AG09309 (cell line): Measurements from ENCODE around the gene PSORS1C1.
"Not testable (repeated sequence)": the region's sequence is repeated elsewhere in the genome, so short reads cannot be mapped to it uniquely, and the experiment has no call there.

Experiments used
- DNase-seq: peaks from one replicate; pipeline ENCODE4 v3.0.0-alpha.2; 2010; ENCODE audit warnings: low read depth
- H3K4me3 ChIP-seq: 2 replicates; pipeline ENCODE4 v1.5.1; 2011; ENCODE audit warnings: mild to moderate bottlenecking, low read depth, low read length, moderate library complexity; ENCODE audit not compliant: control insufficient read depth
- TF ChIP-seq, protein P1 (sequence below): IDR thresholded peaks from 2 replicates; pipeline ENCODE4 v1.5.1; 2011; ENCODE audit warnings: mild to moderate bottlenecking, low read depth, low read length, inconsistent platforms; ENCODE audit not compliant: insufficient read depth, control insufficient read depth; ENCODE audit errors: missing control alignments

PSORS1C1 gene

DNA sequence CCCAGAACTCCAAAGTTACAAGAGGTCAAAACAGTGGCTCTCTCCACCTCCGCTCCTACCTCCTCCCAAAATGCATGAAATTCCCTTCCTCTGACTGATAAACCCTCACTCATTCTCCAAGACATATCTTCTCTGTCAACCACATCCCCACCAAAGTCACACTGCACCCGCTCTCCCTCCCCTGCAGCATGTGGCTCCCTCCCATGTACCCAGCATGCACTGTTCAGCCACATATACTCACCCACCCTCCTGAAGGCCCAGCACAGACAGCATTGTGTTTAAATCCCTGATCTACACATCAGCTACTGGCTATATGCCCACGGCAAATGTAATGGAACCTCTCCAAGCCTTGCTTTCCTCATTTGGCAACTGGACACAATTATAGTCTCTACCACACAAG is 61.4 kb downstream of the PSORS1C1 start:
- no peak overlapping the region for H3K4me3 ChIP-seq
- TF ChIP-seq, protein P1, sequence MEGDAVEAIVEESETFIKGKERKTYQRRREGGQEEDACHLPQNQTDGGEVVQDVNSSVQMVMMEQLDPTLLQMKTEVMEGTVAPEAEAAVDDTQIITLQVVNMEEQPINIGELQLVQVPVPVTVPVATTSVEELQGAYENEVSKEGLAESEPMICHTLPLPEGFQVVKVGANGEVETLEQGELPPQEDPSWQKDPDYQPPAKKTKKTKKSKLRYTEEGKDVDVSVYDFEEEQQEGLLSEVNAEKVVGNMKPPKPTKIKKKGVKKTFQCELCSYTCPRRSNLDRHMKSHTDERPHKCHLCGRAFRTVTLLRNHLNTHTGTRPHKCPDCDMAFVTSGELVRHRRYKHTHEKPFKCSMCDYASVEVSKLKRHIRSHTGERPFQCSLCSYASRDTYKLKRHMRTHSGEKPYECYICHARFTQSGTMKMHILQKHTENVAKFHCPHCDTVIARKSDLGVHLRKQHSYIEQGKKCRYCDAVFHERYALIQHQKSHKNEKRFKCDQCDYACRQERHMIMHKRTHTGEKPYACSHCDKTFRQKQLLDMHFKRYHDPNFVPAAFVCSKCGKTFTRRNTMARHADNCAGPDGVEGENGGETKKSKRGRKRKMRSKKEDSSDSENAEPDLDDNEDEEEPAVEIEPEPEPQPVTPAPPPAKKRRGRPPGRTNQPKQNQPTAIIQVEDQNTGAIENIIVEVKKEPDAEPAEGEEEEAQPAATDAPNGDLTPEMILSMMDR, result no peak
- DNase-seq, result no peak

DNA sequence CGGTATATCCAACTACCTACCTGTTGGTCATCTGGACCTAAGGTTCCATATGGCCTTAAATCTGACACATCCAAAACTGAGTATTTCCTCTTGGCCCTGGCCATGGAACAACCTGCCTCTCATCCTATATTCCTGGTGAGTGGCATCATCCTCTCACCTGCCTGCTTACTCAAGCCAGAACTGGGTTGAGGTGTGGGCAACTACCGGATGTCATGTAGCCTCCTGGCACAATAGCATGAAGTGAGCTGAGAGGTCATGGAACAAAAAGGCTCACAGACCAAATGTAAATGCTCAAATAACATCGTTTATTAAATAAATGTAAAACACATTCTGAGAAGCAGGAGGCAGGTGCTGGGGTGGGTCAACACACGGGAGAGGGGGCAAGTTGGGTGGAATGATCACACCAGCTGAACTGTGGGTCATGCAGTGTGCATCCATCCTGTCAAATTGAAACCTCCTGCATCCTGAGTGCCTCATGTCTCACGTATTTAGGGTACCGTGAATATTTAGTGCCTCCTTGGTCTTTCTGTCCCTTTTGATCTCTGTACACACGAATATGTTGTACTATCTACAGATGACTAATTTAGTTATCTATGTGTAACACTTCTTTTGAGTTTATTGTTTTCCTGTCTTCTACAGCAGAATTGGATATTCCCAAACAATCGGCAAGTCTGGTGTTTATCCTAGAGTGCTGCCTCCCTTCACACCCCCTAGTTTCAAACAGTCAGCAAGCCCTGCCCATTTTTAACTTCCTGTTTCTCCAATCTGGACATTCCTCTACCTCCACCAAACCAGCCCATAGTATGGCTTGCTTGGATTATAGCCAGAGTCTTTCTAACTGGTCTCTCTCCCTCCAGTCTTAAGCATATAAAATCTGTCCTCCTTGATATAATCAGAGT is 63.8 kb downstream of the PSORS1C1 start:
- no peak overlapping the region for H3K4me3 ChIP-seq
- no peak for DNase-seq
- TF ChIP-seq, protein P1, result no peak

DNA sequence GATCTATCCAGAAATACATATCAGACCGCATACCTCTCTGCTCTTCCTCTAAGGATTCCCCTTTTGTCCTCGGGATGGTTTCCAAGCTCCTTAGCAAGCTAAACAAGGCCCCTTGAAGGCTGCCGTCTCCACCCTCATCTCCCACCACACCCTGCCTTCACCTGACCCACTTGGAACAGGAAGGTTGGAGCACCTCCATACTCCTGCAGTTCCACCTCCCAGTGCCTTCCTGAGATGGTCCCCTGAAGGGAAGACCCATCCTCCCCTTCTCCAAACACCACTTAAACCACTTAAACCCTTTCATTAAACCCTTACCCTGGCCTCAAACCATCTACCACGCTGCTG is 64.4 kb downstream of the PSORS1C1 start:
- DNase-seq, result no peak
- TF ChIP-seq, protein P1, result no peak
- no peak overlapping the region for H3K4me3 ChIP-seq

DNA sequence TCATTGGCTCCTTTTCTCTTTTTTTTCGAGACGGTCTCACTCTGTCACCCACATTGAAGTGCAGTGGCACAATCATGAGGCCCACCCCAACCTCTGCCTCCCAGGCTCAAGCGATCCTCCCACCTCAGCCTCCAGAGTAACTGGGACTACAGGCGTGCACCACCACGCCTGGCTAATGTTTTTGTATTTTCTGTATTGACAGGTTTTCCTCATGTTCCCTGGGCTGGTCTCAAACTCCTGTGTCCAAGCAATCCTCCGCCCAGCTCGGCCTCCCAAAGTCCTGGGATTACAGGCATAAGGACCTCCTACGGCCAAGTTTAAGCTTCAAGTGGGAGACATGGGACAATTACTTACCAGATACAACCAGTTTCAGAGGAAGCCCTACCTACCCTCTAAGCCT is 65.3 kb downstream of the PSORS1C1 start:
- DNase-seq, result no peak
- TF ChIP-seq, protein P1, result no peak
- H3K4me3 ChIP-seq, result peak overlapping the region; percentile 83

DNA sequence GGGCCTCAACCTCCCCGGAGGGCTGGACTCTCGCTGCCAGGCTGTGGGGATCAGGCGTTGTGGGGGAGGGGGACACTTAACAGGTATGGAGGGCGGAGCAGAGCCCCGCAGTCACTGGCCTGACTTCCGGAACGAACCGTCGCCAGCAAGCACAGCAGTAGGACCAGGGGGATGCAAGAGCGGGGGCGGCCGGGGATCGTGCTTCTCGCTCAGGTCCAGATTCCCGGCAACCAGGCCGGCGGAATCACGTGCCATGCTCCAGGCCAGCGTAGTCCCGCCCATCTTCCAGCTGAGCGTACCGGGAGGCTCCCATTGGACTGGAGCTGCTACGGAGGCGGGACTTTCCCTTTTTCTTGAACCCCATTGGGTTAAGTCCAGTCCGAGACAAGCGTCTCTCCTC is 65.9 kb downstream of the PSORS1C1 start:
- peak overlapping the region; percentile 83 for H3K4me3 ChIP-seq
- TF ChIP-seq, protein P1, result no peak
- peak; percentile 67 for DNase-seq

DNA sequence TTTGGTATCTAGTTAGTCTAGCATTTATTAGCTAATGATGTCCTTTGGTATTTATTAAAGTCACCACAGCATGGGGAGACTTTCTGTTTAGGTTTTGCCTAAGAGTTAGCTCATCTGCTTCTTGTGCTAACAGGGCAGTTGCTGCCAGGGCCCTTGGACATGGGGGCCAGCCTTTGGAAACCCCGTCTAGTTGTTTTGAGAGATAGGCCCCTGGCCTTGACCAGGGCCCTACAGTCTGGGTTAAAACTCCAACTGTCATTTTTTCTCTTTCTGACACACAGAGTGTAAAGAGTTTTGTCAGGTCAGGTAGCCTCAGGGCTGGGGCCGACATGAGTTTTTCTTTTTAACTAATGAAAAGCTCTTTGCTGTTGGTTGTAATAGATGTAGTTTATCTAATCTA is 68.7 kb downstream of the PSORS1C1 start:
- not testable (repeated sequence) for H3K4me3 ChIP-seq, DNase-seq

DNA sequence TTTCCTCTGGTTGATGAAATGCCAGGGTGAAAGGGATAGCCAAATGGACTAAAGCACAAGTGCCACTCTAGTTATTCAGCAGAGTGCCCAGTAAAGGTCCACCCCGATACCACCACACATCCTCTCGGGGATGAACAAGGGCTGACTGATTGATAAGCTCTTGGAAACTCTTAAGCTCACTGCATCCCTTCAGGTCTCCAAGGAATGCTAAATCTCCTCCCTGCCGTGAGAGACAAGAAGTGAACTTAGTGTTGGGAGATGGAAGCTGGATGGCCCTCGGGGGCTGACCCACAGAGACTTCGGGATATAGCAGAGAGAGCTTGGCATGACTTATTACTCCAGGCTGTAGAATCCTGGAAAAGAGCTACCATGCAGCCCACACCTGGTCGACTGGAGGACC is 69.3 kb downstream of the PSORS1C1 start:
- DNase-seq, H3K4me3 ChIP-seq: not testable (repeated sequence)

DNA sequence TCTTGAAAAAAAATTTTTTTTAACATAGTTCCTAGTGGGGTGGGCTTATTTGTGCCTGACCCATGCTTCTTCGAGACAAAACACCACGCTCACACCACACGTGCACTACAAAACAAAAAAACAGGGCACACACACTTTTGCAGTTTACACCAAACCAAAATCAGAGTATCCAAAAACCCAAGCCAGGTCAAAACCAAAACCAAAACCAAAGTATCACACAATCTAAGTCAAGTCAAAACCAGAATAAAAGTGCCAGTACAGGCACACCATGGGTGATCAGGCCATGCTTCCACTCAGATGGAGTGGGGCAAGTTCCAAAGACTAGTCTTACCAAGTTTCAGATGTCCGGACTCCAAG is 71.1 kb downstream of the PSORS1C1 start:
- not testable (repeated sequence) for DNase-seq, H3K4me3 ChIP-seq
